GM12878 (cell line): ENCODE measurements around the gene THSD4. TPM values are rescaled to one million over a fixed set of nuclear protein-coding genes. Genes with fewer than 3 reads are reported as not detected.

Experiments
- ATAC-seq: fragments of 200-7000 bp; cut with Tn5 transposase; 3 replicates; pipeline ENCODE4 v1.9.1; 2020; ENCODE audit warnings: mild to moderate bottlenecking, moderate library complexity
- BruUV-seq: library from RNA; stranded (reverse); fragments of 400-500 nt; replicated peaks from 2 replicates; lab custom pipeline; 2021; lab: Mats Ljungman, UMichigan
- CTCF ChIA-PET: fragments of 300-600 bp; sonication (Branson Sonifier 250); formaldehyde crosslinking; extraction: SDS; loops from one replicate; lab custom pipeline; 2021; ENCODE audit warnings: inconsistent platforms; lab: Yijun Ruan, JAX
- POLR2A ChIA-PET: fragments of 350-600 bp; formaldehyde crosslinking; extraction: SDS; loops from one replicate; lab custom pipeline; 2021; ENCODE audit warnings: inconsistent platforms; lab: Charles Lee
- RAD21 ChIA-PET: fragments of 300-600 bp; sonication (Branson Sonifier 250); formaldehyde crosslinking; loops from one replicate; lab custom pipeline; 2023; ENCODE audit warnings: antibody characterized with exemption; ENCODE audit not compliant: unreplicated experiment; lab: Charles Lee
- SMC1A ChIA-PET: fragments of 300-600 bp; sonication (Branson Sonifier 250); formaldehyde crosslinking; loops from one replicate; lab custom pipeline; 2023; ENCODE audit not compliant: unreplicated experiment, uncharacterized antibody; lab: Charles Lee
- DNase-seq: peaks from one replicate; pipeline ENCODE4 v3.0.0-alpha.2; 2011; ENCODE audit warnings: low read depth, low spot score
- FAIRE-seq: peaks from 3 replicates; lab custom pipeline; 2011; peaks lifted over from hg19 to GRCh38; lab: Jason Lieb, UNC
- H2AFZ ChIP-seq: 2 replicates; pipeline ENCODE4 v1.6.0; 2011; ENCODE audit warnings: low read depth, low read length, control low read depth; ENCODE audit not compliant: control insufficient read depth
- H3K27ac ChIP-seq: 2 replicates; pipeline ENCODE4 v1.5.1; 2011; ENCODE audit warnings: control low read depth; ENCODE audit not compliant: control insufficient read depth, insufficient read depth
- H3K27me3 ChIP-seq, 2 experiments: replicated peaks in 1 of 2; 2 replicates each; pipeline versions ENCODE4 v1.6.0 to v1.6.1; 2011; ENCODE audit warnings: low read length in 1 of 2; ENCODE audit not compliant: control insufficient read depth in 2 of 2, insufficient read depth in 2 of 2
- H3K36me3 ChIP-seq, 2 experiments: 2 replicates each; pipeline ENCODE4 v1.5.1; 2011; ENCODE audit warnings: low read length in 1 of 2; ENCODE audit not compliant: control insufficient read depth in 2 of 2, insufficient read depth in 2 of 2
- H3K4me1 ChIP-seq: 2 replicates; pipeline ENCODE4 v1.6.1; 2011; ENCODE audit warnings: mild to moderate bottlenecking, low read length, moderate library complexity, mixed read lengths; ENCODE audit not compliant: control insufficient read depth, insufficient read depth
- H3K4me2 ChIP-seq: 2 replicates; pipeline ENCODE4 v1.6.0; 2011; ENCODE audit warnings: control low read depth; ENCODE audit not compliant: control insufficient read depth, insufficient read depth
- H3K4me3 ChIP-seq: fragments of 200-600 bp; sonication (generic); 2 replicates; pipeline ENCODE4 v1.5.1; 2016
- H3K79me2 ChIP-seq: 2 replicates; pipeline ENCODE4 v1.6.0; 2011; ENCODE audit warnings: low read length; ENCODE audit not compliant: control insufficient read depth, insufficient read depth
- H3K9ac ChIP-seq: 2 replicates; pipeline ENCODE4 v1.8.0; 2011; ENCODE audit warnings: low read length, control low read depth, mixed read lengths; ENCODE audit not compliant: control insufficient read depth, insufficient read depth
- H3K9me3 ChIP-seq: replicated peaks from 3 replicates; pipeline ENCODE4 v1.5.1; 2011; ENCODE audit warnings: mild to moderate bottlenecking, low read length; ENCODE audit not compliant: control insufficient read depth, insufficient read depth
- H4K20me1 ChIP-seq: 2 replicates; pipeline ENCODE4 v1.6.0; 2011; ENCODE audit not compliant: control insufficient read depth, insufficient read depth
- BHLHE40 ChIP-seq, 2 experiments: fragments of 450-650 bp in 1 of 2; IDR thresholded peaks; 2 replicates each; pipeline ENCODE4 v1.6.1; 2011 to 2017; ENCODE audit warnings: low read depth in 2 of 2, borderline replicate concordance in 1 of 2, improper control_type of control experiment in 1 of 2, low read length in 1 of 2, mild to moderate bottlenecking in 1 of 2
- BMI1 ChIP-seq: fragments of 450-650 bp; IDR thresholded peaks from 2 replicates; pipeline ENCODE4 v1.6.1; 2016; ENCODE audit warnings: mild to moderate bottlenecking, moderate library complexity, borderline replicate concordance
- CEBPB ChIP-seq, 2 experiments: fragments of 150-350 bp in 1 of 2; IDR thresholded peaks; 2 replicates each; pipeline ENCODE4 v1.6.1; 2012 to 2014; ENCODE audit warnings: low read depth in 2 of 2, low read length in 2 of 2, borderline replicate concordance in 1 of 2, inconsistent platforms in 1 of 2
- CHD1 ChIP-seq: IDR thresholded peaks from 2 replicates; pipeline ENCODE4 v1.6.1; 2012; ENCODE audit warnings: low read depth, low read length, improper control_type of control experiment
- FOS ChIP-seq: IDR thresholded peaks from 3 replicates; pipeline ENCODE4 v1.6.1; 2011; ENCODE audit warnings: borderline replicate concordance; ENCODE audit not compliant: insufficient read length; ENCODE audit errors: extremely low read depth
- FOXM1 ChIP-seq: IDR thresholded peaks from 2 replicates; pipeline ENCODE4 v1.6.1; 2012; ENCODE audit warnings: low read depth, mild to moderate bottlenecking, inconsistent platforms, low read length, moderate library complexity
- NFIC ChIP-seq: IDR thresholded peaks from 2 replicates; pipeline ENCODE4 v1.6.1; 2012; ENCODE audit warnings: low read depth, mild to moderate bottlenecking, inconsistent platforms, low read length, moderate library complexity
- SMAD5 ChIP-seq: IDR thresholded peaks from 2 replicates; pipeline ENCODE4 v1.6.1; 2016; ENCODE audit warnings: antibody characterized with exemption, low read depth
- SPI1 ChIP-seq: IDR thresholded peaks from 2 replicates; pipeline ENCODE4 v1.6.1; 2011; ENCODE audit warnings: low read depth, mild to moderate bottlenecking, low read length, moderate library complexity, borderline replicate concordance; ENCODE audit not compliant: insufficient read depth
- SREBF1 ChIP-seq: IDR thresholded peaks from 2 replicates; pipeline ENCODE4 v1.6.1; 2012; ENCODE audit warnings: mild to moderate bottlenecking, low read length
- STAT1 ChIP-seq: fragments of 450-650 bp; conservative IDR thresholded peaks from 2 replicates; pipeline ENCODE4 v1.6.1; 2014; ENCODE audit warnings: antibody characterized with exemption, mild to moderate bottlenecking
- YY1 ChIP-seq: IDR thresholded peaks from 2 replicates; pipeline ENCODE4 v1.6.1; 2011; ENCODE audit warnings: low read depth, mild to moderate bottlenecking, low read length
- ZZZ3 ChIP-seq: IDR thresholded peaks from 2 replicates; pipeline ENCODE4 v1.6.1; 2011; ENCODE audit warnings: low read depth; ENCODE audit not compliant: control insufficient read depth, insufficient read length
- WGBS: methylation state at CpG from one replicate; pipeline ENCODE4 v1.1.6; 2016; ENCODE audit warnings: low lambda C conversion rate; ENCODE audit not compliant: insufficient replicate concordance, insufficient coverage; ENCODE audit errors: missing lambda C conversion rate; 5-methylcytosine and 5-hydroxymethylcytosine counted together
- in situ Hi-C: fragments of 300-500 bp; cut with MboI; formaldehyde crosslinking; loops from 9 replicates; pipeline ENCODE4 v1.14.3; 2018; ENCODE audit warnings: mixed read lengths
- intact Hi-C: fragments of 100-400 bp; cut with micrococcal nuclease; formaldehyde crosslinking; loops from one replicate; pipeline ENCODE4 v1.14.2; 2022; ENCODE audit not compliant: unreplicated experiment
- polyA plus RNA-seq, 11 experiments: library from polyadenylated mRNA; depleted of rRNA in 4 of 11; unstranded in 6 of 11; stranded (reverse) in 5 of 11; fragments of >200 nt; fragmentation: Nextera tagmentation in 4 of 11; fragmentation: Illumina TruSeq in 1 of 11; extraction: Ambion mirVana in 4 of 11; extraction: Trizol in 1 of 11; gene quantifications; 1 replicate in 1 of 11; 2 replicates in 10 of 11; pipeline versions ENCODE4 v1.2.1 to v1.2.3, GENCODE V29; 2011 to 2016; ENCODE audit warnings: inconsistent platforms in 2 of 11, missing spikeins in 2 of 11, low read depth in 1 of 11
- total RNA-seq, 4 experiments: library from RNA; depleted of rRNA in 3 of 4; stranded (reverse); fragments of >200 nt in 3 of 4; fragmentation: Illumina TruSeq in 1 of 4; extraction: Trizol in 1 of 4; gene quantifications; 2 replicates each; pipeline versions ENCODE4 v1.2.1 to v1.2.3, GENCODE V29; 2013 to 2021
- TF ChIP-seq, protein P1 (sequence below): fragments of 450-650 bp; IDR thresholded peaks from 2 replicates; pipeline ENCODE4 v1.6.1; 2018; ENCODE audit warnings: mild to moderate bottlenecking, low read depth, moderate library complexity; ENCODE audit not compliant: partially characterized antibody
- TF ChIP-seq, protein P2 (sequence below): fragments of 150-350 bp; IDR thresholded peaks from 2 replicates; pipeline ENCODE4 v1.6.1; 2016; ENCODE audit warnings: low read depth, low read length
- TF ChIP-seq, protein P3 (sequence below): IDR thresholded peaks from 2 replicates; pipeline ENCODE4 v1.6.1; 2012; ENCODE audit warnings: low read depth, low read length, improper control_type of control experiment
- TF ChIP-seq, protein P4 (sequence below): fragments of 450-650 bp; IDR thresholded peaks from 2 replicates; pipeline ENCODE4 v1.6.1; 2017; ENCODE audit warnings: low read depth, mild to moderate bottlenecking, moderate library complexity

Gene THSD4
- total and polyA plus RNA-seq, 10 of the 15 experiments (the other 5 are each of a cell fraction or from before 2014, with no cell fraction given), result 0.04 to 0.13 (median 0.05) TPM; not detected in 7

DNA sequence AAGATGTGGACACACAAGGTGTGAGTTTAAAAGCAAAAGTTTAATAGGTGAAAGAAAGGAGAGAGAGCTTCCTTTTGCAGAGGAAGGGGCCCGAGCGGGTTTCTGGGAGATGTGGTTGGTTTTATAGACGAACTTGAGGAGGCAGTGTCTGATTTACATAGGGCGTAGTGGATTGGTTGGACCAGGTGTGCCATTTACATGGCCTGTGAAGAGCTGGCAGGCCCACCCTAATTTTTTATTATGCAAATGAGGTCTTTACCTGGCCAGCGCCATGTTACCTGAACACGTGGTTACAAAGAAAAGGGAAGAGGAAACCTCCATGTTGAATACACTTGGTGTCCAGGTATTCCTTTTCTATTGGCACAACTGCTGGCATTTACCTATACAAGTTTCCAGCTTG, 42.8 kb upstream of the THSD4 start:
- Histone ChIP-seq H3K79me2 (no peaks in the 10 kb centered on the region), H2AFZ (no peak overlapping the region), H3K9ac (no peak overlapping the region), H3K4me3 (no peak overlapping the region), H3K36me3 (no peaks in the 10 kb centered on the region), H3K4me1 (no peaks in the 10 kb centered on the region), H4K20me1 (no peaks in the 10 kb centered on the region), H3K27ac (no peak overlapping the region), H3K27me3 (no peaks in the 10 kb centered on the region), H3K9me3 (no peaks in the 10 kb centered on the region), H3K4me2 (no peak overlapping the region)
- SMC1A ChIA-PET, result no interaction called here
- no TSS peak for BruUV-seq
- DNase-seq (no peak), FAIRE-seq (no peak), ATAC-seq (no peak)
- WGBS, result 61% methylated on average over 6 of the region's 6 CpGs
- intact Hi-C loops (no loop called here), in situ Hi-C loops (no loop called here)
- CTCF ChIA-PET, result no interaction called here
- RAD21 ChIA-PET, result no interaction called here
- POLR2A ChIA-PET, result no interaction called here
- TF ChIP-seq FOS (no peak), STAT1 (no peak), SREBF1 (no peak), FOXM1 (no peak), CHD1 (no peak), SPI1 (no peak), ZZZ3 (no peak), SMAD5 (no peak), BHLHE40 (IDR thresholded peaks at IDR 0.05; ENCODE audit: borderline replicate concordance in 1 of 2, low read depth in 2 of 2, low read length in 1 of 2) (no peak), CEBPB (IDR thresholded peaks at IDR 0.05; ENCODE audit: borderline replicate concordance in 1 of 2, low read depth in 2 of 2, low read length in 2 of 2) (no peak), NFIC (no peak), BMI1 (no peak), YY1 (no peak)
- TF ChIP-seq, protein P1, sequence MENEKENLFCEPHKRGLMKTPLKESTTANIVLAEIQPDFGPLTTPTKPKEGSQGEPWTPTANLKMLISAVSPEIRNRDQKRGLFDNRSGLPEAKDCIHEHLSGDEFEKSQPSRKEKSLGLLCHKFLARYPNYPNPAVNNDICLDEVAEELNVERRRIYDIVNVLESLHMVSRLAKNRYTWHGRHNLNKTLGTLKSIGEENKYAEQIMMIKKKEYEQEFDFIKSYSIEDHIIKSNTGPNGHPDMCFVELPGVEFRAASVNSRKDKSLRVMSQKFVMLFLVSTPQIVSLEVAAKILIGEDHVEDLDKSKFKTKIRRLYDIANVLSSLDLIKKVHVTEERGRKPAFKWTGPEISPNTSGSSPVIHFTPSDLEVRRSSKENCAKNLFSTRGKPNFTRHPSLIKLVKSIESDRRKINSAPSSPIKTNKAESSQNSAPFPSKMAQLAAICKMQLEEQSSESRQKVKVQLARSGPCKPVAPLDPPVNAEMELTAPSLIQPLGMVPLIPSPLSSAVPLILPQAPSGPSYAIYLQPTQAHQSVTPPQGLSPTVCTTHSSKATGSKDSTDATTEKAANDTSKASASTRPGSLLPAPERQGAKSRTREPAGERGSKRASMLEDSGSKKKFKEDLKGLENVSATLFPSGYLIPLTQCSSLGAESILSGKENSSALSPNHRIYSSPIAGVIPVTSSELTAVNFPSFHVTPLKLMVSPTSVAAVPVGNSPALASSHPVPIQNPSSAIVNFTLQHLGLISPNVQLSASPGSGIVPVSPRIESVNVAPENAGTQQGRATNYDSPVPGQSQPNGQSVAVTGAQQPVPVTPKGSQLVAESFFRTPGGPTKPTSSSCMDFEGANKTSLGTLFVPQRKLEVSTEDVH, result no peak
- TF ChIP-seq, protein P2, sequence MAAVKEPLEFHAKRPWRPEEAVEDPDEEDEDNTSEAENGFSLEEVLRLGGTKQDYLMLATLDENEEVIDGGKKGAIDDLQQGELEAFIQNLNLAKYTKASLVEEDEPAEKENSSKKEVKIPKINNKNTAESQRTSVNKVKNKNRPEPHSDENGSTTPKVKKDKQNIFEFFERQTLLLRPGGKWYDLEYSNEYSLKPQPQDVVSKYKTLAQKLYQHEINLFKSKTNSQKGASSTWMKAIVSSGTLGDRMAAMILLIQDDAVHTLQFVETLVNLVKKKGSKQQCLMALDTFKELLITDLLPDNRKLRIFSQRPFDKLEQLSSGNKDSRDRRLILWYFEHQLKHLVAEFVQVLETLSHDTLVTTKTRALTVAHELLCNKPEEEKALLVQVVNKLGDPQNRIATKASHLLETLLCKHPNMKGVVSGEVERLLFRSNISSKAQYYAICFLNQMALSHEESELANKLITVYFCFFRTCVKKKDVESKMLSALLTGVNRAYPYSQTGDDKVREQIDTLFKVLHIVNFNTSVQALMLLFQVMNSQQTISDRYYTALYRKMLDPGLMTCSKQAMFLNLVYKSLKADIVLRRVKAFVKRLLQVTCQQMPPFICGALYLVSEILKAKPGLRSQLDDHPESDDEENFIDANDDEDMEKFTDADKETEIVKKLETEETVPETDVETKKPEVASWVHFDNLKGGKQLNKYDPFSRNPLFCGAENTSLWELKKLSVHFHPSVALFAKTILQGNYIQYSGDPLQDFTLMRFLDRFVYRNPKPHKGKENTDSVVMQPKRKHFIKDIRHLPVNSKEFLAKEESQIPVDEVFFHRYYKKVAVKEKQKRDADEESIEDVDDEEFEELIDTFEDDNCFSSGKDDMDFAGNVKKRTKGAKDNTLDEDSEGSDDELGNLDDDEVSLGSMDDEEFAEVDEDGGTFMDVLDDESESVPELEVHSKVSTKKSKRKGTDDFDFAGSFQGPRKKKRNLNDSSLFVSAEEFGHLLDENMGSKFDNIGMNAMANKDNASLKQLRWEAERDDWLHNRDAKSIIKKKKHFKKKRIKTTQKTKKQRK, result no peak
- TF ChIP-seq, protein P3, sequence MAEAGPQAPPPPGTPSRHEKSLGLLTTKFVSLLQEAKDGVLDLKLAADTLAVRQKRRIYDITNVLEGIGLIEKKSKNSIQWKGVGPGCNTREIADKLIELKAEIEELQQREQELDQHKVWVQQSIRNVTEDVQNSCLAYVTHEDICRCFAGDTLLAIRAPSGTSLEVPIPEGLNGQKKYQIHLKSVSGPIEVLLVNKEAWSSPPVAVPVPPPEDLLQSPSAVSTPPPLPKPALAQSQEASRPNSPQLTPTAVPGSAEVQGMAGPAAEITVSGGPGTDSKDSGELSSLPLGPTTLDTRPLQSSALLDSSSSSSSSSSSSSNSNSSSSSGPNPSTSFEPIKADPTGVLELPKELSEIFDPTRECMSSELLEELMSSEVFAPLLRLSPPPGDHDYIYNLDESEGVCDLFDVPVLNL, result no peak
- TF ChIP-seq, protein P4, sequence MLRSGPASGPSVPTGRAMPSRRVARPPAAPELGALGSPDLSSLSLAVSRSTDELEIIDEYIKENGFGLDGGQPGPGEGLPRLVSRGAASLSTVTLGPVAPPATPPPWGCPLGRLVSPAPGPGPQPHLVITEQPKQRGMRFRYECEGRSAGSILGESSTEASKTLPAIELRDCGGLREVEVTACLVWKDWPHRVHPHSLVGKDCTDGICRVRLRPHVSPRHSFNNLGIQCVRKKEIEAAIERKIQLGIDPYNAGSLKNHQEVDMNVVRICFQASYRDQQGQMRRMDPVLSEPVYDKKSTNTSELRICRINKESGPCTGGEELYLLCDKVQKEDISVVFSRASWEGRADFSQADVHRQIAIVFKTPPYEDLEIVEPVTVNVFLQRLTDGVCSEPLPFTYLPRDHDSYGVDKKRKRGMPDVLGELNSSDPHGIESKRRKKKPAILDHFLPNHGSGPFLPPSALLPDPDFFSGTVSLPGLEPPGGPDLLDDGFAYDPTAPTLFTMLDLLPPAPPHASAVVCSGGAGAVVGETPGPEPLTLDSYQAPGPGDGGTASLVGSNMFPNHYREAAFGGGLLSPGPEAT, result no peak
